Activated CD4-positive, CD25-positive, alpha-beta regulatory T cell treated with anti-CD3 and anti-CD28 coated beads, Interleukin-2, amount 50 U/mL, for 24 hours (primary cell): ENCODE measurements around the gene MYO5B.

Experiments
- ATAC-seq, 2 donors: fragments of 150-1000 bp; cut with Tn5 transposase; one replicate each; pipeline ENCODE4 v1.10.0; 2021; ENCODE audit warnings: mild to moderate bottlenecking in 1 of 2, moderate library complexity in 1 of 2

Gene MYO5B

GRCh38 chr18:49875155-49875554 is 319.8 kb downstream of the MYO5B start:
- no peak for ATAC-seq

- no peak for ATAC-seq
Measured at GRCh38 chr18:49874238-49874637, 320.7 kb downstream of the MYO5B start.

- no peak for ATAC-seq
Measured at GRCh38 chr18:49869354-49869753, 325.6 kb downstream of the MYO5B start.

- ATAC-seq = no peak
Measured at GRCh38 chr18:49866680-49867079, 328.3 kb downstream of the MYO5B start.

GRCh38 chr18:49865401-49865800 is 329.5 kb downstream of the MYO5B start:
- ATAC-seq = peak; percentile 41 to 60

- ATAC-seq = no peak
Measured at GRCh38 chr18:49863769-49864621, 331.0 kb downstream of the MYO5B start.

GRCh38 chr18:49862656-49863385 is 332.1 kb downstream of the MYO5B start:
- ATAC-seq = no peak

- ATAC-seq = no peak
Measured at GRCh38 chr18:49861659-49862058, 333.3 kb downstream of the MYO5B start.

GRCh38 chr18:49859725-49860124 is 335.2 kb downstream of the MYO5B start:
- no peak for ATAC-seq

- ATAC-seq = no peak
Measured at GRCh38 chr18:49859021-49859359, 336.0 kb downstream of the MYO5B start.

GRCh38 chr18:49858309-49859020 is 336.5 kb downstream of the MYO5B start:
- no peak for ATAC-seq

GRCh38 chr18:49857708-49858107 is 337.2 kb downstream of the MYO5B start:
- no peak for ATAC-seq

- ATAC-seq = no peak
Measured at GRCh38 chr18:49856496-49856895, 338.5 kb downstream of the MYO5B start.

- ATAC-seq = no peak
Measured at GRCh38 chr18:49855711-49856415, 339.1 kb downstream of the MYO5B start.

GRCh38 chr18:49854681-49855080 is 340.3 kb downstream of the MYO5B start:
- ATAC-seq = no peak

- ATAC-seq = no peak
Measured at GRCh38 chr18:49853436-49853835, 341.5 kb downstream of the MYO5B start.

GRCh38 chr18:49853011-49853410 is 341.9 kb downstream of the MYO5B start:
- ATAC-seq = no peak

GRCh38 chr18:49851624-49852023 is 343.3 kb downstream of the MYO5B start:
- ATAC-seq = no peak

GRCh38 chr18:49850636-49851035 is 344.3 kb downstream of the MYO5B start:
- ATAC-seq = no peak

GRCh38 chr18:49849331-49850217 is 345.4 kb downstream of the MYO5B start:
- no peak for ATAC-seq

- no peak for ATAC-seq
Measured at GRCh38 chr18:49848115-49848514, 346.8 kb downstream of the MYO5B start.

GRCh38 chr18:49847524-49847923 is 347.4 kb downstream of the MYO5B start:
- ATAC-seq = no peak
